ENCODE results near the gene IL12RB1.

IL12RB1 gene

GRCh38 chr19:18027151-18027550 is 59.6 kb downstream of the IL12RB1 start:
- peaks cover 15 to 19% of the 10 kb centered on the region in 2 donors for H3K4me1 ChIP-seq (ENCODE audit: control insufficient read depth in 1 of 2, insufficient read depth in 2 of 2, low read length in 2 of 2)
- no peak overlapping the region for H3K9ac ChIP-seq (ENCODE audit: low read depth in 1 of 2, low read length in 2 of 2)
- H3K27me3 ChIP-seq (ENCODE audit: control insufficient read depth in 1 of 2, insufficient read depth in 2 of 2, low read length in 2 of 2): no peaks in the 10 kb centered on the region
- H3K27ac ChIP-seq (ENCODE audit: low read depth, low read length): no peak overlapping the region
- H3K36me3 ChIP-seq (ENCODE audit: control insufficient read depth in 1 of 2, insufficient read depth in 2 of 2, low read length in 2 of 2): no peaks in the 10 kb centered on the region
- H3K9me3 ChIP-seq (ENCODE audit: control insufficient read depth in 1 of 2, low read length in 2 of 2): no peaks in the 10 kb centered on the region
- H3K4me3 ChIP-seq (ENCODE audit: low read depth in 1 of 2, low read length in 2 of 2): no peak overlapping the region

GRCh38 chr19:18023622-18024251 is 63.0 kb downstream of the IL12RB1 start:
- H3K4me3 ChIP-seq (ENCODE audit: low read depth in 1 of 2, low read length in 2 of 2): peak overlapping the region in 1 of 2 donors; percentile 26
- no peaks in the 10 kb centered on the region for H3K36me3 ChIP-seq (ENCODE audit: control insufficient read depth in 1 of 2, insufficient read depth in 2 of 2, low read length in 2 of 2)
- H3K27ac ChIP-seq (ENCODE audit: low read depth, low read length): peak overlapping the region; percentile 93
- no peaks in the 10 kb centered on the region for H3K27me3 ChIP-seq (ENCODE audit: control insufficient read depth in 1 of 2, insufficient read depth in 2 of 2, low read length in 2 of 2)
- H3K9me3 ChIP-seq (ENCODE audit: control insufficient read depth in 1 of 2, low read length in 2 of 2): no peaks in the 10 kb centered on the region
- peak overlapping the region in 1 of 2 donors; percentile 48 for H3K9ac ChIP-seq (ENCODE audit: low read depth in 1 of 2, low read length in 2 of 2)
- H3K4me1 ChIP-seq (ENCODE audit: control insufficient read depth in 1 of 2, insufficient read depth in 2 of 2, low read length in 2 of 2): peaks cover 24 to 27% of the 10 kb centered on the region in 2 donors

- Histone ChIP-seq H3K9me3 (ENCODE audit: control insufficient read depth in 1 of 2, low read length in 2 of 2) (no peaks in the 10 kb centered on the region), H3K4me1 (ENCODE audit: control insufficient read depth in 1 of 2, insufficient read depth in 2 of 2, low read length in 2 of 2) (peaks cover 34 to 35% of the 10 kb centered on the region in 2 donors), H3K4me3 (ENCODE audit: low read depth in 1 of 2, low read length in 2 of 2) (peak overlapping the region in 1 of 2 donors; percentile 40), H3K27me3 (ENCODE audit: control insufficient read depth in 1 of 2, insufficient read depth in 2 of 2, low read length in 2 of 2) (no peaks in the 10 kb centered on the region), H3K9ac (ENCODE audit: low read depth in 1 of 2, low read length in 2 of 2) (peak overlapping the region; percentile 19 to 51), H3K36me3 (ENCODE audit: control insufficient read depth in 1 of 2, insufficient read depth in 2 of 2, low read length in 2 of 2) (no peaks in the 10 kb centered on the region), H3K27ac (ENCODE audit: low read depth, low read length) (peak overlapping the region; percentile 48)
These were observed 65.5 kb downstream of the IL12RB1 start for GRCh38 chr19:18021121-18021755.

GRCh38 chr19:18020212-18021085 is 66.3 kb downstream of the IL12RB1 start:
- H3K27ac ChIP-seq (ENCODE audit: low read depth, low read length): peak overlapping the region; percentile 48
- peaks cover 34 to 35% of the 10 kb centered on the region in 2 donors for H3K4me1 ChIP-seq (ENCODE audit: control insufficient read depth in 1 of 2, insufficient read depth in 2 of 2, low read length in 2 of 2)
- no peak overlapping the region for H3K9ac ChIP-seq (ENCODE audit: low read depth in 1 of 2, low read length in 2 of 2)
- H3K4me3 ChIP-seq (ENCODE audit: low read depth in 1 of 2, low read length in 2 of 2): no peak overlapping the region
- peaks cover 0 to 2% of the 10 kb centered on the region in 2 donors for H3K36me3 ChIP-seq (ENCODE audit: control insufficient read depth in 1 of 2, insufficient read depth in 2 of 2, low read length in 2 of 2)
- H3K27me3 ChIP-seq (ENCODE audit: control insufficient read depth in 1 of 2, insufficient read depth in 2 of 2, low read length in 2 of 2): no peaks in the 10 kb centered on the region
- no peaks in the 10 kb centered on the region for H3K9me3 ChIP-seq (ENCODE audit: control insufficient read depth in 1 of 2, low read length in 2 of 2)

- Histone ChIP-seq H3K4me3 (ENCODE audit: low read depth in 1 of 2, low read length in 2 of 2) (no peak overlapping the region), H3K27ac (ENCODE audit: low read depth, low read length) (peak overlapping the region; percentile 52), H3K36me3 (ENCODE audit: control insufficient read depth in 1 of 2, insufficient read depth in 2 of 2, low read length in 2 of 2) (peaks cover 0 to 22% of the 10 kb centered on the region in 2 donors), H3K27me3 (ENCODE audit: control insufficient read depth in 1 of 2, insufficient read depth in 2 of 2, low read length in 2 of 2) (no peaks in the 10 kb centered on the region), H3K9ac (ENCODE audit: low read depth in 1 of 2, low read length in 2 of 2) (peak overlapping the region; percentile 4 to 9), H3K9me3 (ENCODE audit: control insufficient read depth in 1 of 2, low read length in 2 of 2) (no peaks in the 10 kb centered on the region), H3K4me1 (ENCODE audit: control insufficient read depth in 1 of 2, insufficient read depth in 2 of 2, low read length in 2 of 2) (peaks cover 25 to 32% of the 10 kb centered on the region in 2 donors)
These were observed 69.3 kb downstream of the IL12RB1 start for GRCh38 chr19:18017275-18018083.

- Histone ChIP-seq H3K4me1 (ENCODE audit: control insufficient read depth in 1 of 2, insufficient read depth in 2 of 2, low read length in 2 of 2) (peaks cover 16 to 26% of the 10 kb centered on the region in 2 donors), H3K9ac (ENCODE audit: low read depth in 1 of 2, low read length in 2 of 2) (no peak overlapping the region), H3K27ac (ENCODE audit: low read depth, low read length) (no peak overlapping the region), H3K9me3 (ENCODE audit: control insufficient read depth in 1 of 2, low read length in 2 of 2) (no peaks in the 10 kb centered on the region), H3K27me3 (ENCODE audit: control insufficient read depth in 1 of 2, insufficient read depth in 2 of 2, low read length in 2 of 2) (no peaks in the 10 kb centered on the region), H3K36me3 (ENCODE audit: control insufficient read depth in 1 of 2, insufficient read depth in 2 of 2, low read length in 2 of 2) (peaks cover 3 to 25% of the 10 kb centered on the region in 2 donors), H3K4me3 (ENCODE audit: low read depth in 1 of 2, low read length in 2 of 2) (no peak overlapping the region)
These were observed 70.4 kb downstream of the IL12RB1 start for GRCh38 chr19:18016209-18016910.

- H3K36me3 ChIP-seq (ENCODE audit: control insufficient read depth in 1 of 2, insufficient read depth in 2 of 2, low read length in 2 of 2): peaks cover 16 to 43% of the 10 kb centered on the region in 2 donors
- H3K27ac ChIP-seq (ENCODE audit: low read depth, low read length): no peak overlapping the region
- H3K9me3 ChIP-seq (ENCODE audit: control insufficient read depth in 1 of 2, low read length in 2 of 2): no peaks in the 10 kb centered on the region
- no peaks in the 10 kb centered on the region for H3K27me3 ChIP-seq (ENCODE audit: control insufficient read depth in 1 of 2, insufficient read depth in 2 of 2, low read length in 2 of 2)
- peaks cover 7 to 16% of the 10 kb centered on the region in 2 donors for H3K4me1 ChIP-seq (ENCODE audit: control insufficient read depth in 1 of 2, insufficient read depth in 2 of 2, low read length in 2 of 2)
- H3K4me3 ChIP-seq (ENCODE audit: low read depth in 1 of 2, low read length in 2 of 2): no peak overlapping the region
- H3K9ac ChIP-seq (ENCODE audit: low read depth in 1 of 2, low read length in 2 of 2): no peak overlapping the region
These were observed 72.5 kb downstream of the IL12RB1 start for GRCh38 chr19:18014197-18014596.

GRCh38 chr19:18013210-18014111 is 73.3 kb downstream of the IL12RB1 start:
- no peak overlapping the region for H3K27ac ChIP-seq (ENCODE audit: low read depth, low read length)

More at GRCh38 chr19:18013210-18014111, 73.3 kb downstream of the IL12RB1 start:
- Histone ChIP-seq H3K36me3 (ENCODE audit: control insufficient read depth in 1 of 2, insufficient read depth in 2 of 2, low read length in 2 of 2) (peaks cover 22 to 47% of the 10 kb centered on the region in 2 donors), H3K4me3 (ENCODE audit: low read depth in 1 of 2, low read length in 2 of 2) (no peak overlapping the region), H3K4me1 (ENCODE audit: control insufficient read depth in 1 of 2, insufficient read depth in 2 of 2, low read length in 2 of 2) (peaks cover 9 to 23% of the 10 kb centered on the region in 2 donors), H3K9ac (ENCODE audit: low read depth in 1 of 2, low read length in 2 of 2) (no peak overlapping the region), H3K9me3 (ENCODE audit: control insufficient read depth in 1 of 2, low read length in 2 of 2) (no peaks in the 10 kb centered on the region), H3K27me3 (ENCODE audit: control insufficient read depth in 1 of 2, insufficient read depth in 2 of 2, low read length in 2 of 2) (no peaks in the 10 kb centered on the region)
